NCI-H187 treated with DMSO at 0.1 percent for 48 hours (cell line): ENCODE measurements around the gene PTBP1.

Source experiments
- DNase-seq: peaks from one replicate; lab custom pipeline; 2025; lab: John Stamatoyannopoulos, UW

PTBP1 gene

GRCh38 chr19:796692-797527 lies at the start of gene PTBP1:
PTBP1 (plus strand) TSS chr19:797452; CDS start chr19:797498, 46 bp downstream.
- peak; percentile 99 for DNase-seq

GRCh38 chr19:748274-748598 lies 49.0 kb upstream of the PTBP1 start:
- no peak for DNase-seq

DNA sequence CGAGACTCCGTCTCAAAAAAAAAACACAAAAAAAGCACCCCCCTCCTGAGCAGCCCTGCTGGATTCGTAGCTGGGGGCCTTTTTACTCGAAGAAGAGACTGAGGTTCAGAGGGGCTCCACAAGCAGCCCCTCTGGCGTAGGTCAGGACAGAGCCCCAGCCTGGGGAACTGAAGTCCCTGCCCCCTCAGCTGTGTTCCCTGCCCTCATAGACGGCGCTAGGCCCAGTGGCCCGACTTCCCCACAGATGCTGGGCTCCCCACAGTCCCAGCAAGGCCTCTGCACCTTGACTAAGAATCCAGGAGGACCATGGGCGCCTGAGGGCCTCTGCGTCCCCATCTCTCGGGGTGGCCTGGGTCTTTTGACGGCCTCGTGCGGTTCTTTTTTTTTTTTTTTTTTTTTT lies 47.4 kb upstream of the PTBP1 start:
- DNase-seq = no peak

- peak; percentile 59 for DNase-seq
Measured at GRCh38 chr19:750640-751423, 46.4 kb upstream of the PTBP1 start, which contains the start of gene MISP. MISP (plus strand) TSS chr19:751112; CDS start chr19:756947, 5,835 bp downstream.

DNA sequence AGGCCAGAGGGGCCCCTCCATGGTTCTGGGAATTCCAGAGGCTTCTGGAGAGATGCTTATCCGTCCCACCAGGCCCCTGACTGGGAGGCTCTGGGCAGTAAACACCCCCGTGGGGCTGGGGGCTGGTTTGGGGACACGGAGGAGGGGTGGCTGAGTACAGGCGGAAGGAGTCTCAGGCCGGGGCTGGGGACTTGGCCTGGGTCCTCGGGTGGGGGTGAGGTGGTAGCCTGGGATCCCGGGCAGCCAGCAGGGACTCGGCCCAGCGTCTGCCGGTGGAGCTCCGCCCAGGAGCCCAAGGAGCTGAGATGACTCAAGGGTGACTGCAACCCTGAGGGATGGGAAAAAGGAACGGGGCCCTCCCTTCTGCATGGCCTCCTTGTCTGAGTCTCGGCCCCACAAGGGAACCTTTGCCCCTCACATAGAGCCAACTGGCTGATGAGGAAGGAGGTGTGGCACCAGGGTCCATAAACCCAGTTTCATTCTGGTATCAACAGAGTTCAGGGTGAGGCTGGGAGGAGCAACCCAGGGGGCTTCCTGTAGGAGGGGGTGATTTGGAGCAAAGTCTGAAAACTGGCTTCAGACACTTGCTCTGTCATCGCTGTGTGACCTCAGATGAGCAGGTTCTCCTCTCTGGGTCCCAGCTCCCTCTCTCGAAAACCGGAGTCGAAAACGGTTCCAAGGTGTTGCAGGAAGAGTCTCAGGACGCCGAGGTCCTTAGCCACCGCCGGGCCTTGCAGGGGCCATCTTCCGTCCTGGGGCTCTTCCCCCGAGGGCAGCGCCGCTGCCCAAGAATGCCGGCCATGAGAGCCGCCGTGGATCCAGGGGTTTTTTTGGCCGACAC lies 45.5 kb upstream of the PTBP1 start:
- no peak for DNase-seq

- DNase-seq = no peak
Measured at GRCh38 chr19:752652-753517, 44.4 kb upstream of the PTBP1 start.

DNA sequence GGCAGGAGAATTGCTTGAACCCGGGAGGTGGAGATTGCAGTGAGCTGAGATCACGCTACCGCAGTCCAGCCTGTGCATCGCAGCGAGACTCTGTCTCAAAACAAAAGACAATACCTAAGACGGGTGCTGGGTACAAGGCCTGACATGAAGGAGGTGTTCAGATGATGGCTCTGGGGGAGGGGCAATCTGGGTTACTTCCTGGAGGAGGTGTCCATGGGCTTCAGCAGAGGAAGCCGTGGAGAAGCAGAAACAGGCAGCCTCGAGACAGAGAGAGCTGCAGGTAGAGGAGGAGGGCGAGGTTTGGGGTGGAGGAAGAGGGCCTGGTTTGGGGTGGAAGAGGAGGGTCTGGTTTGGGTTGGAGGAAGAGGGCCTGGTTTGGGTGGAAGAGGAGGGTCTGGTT lies 42.7 kb upstream of the PTBP1 start:
- DNase-seq = no peak

GRCh38 chr19:755063-755462 lies 42.2 kb upstream of the PTBP1 start:
- DNase-seq = no peak

GRCh38 chr19:756236-756635 lies 41.0 kb upstream of the PTBP1 start:
- no peak for DNase-seq

GRCh38 chr19:756821-757688 lies 40.2 kb upstream of the PTBP1 start:
- DNase-seq = no peak

- no peak for DNase-seq
Measured at GRCh38 chr19:757811-758668, 39.2 kb upstream of the PTBP1 start.

DNA sequence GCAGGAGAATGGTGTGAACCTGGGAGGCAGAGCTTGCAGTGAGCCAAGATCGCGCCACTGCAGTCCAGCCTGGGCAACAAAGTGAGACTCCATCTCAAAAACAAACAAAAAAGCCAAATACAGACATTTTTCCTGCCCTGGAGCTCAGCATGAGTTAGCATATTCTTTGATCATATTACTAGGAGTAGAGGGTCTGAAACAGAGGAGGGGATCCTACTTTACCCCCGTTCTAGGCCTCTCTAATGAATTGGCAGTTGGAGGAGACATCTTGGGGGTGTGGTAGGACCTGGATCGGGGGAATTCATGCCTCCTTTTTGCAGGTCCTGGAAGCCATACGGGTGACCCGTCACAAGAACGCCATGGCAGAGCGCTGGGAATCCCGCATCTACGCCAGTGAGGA lies 34.1 kb upstream of the PTBP1 start:
- DNase-seq = no peak

DNA sequence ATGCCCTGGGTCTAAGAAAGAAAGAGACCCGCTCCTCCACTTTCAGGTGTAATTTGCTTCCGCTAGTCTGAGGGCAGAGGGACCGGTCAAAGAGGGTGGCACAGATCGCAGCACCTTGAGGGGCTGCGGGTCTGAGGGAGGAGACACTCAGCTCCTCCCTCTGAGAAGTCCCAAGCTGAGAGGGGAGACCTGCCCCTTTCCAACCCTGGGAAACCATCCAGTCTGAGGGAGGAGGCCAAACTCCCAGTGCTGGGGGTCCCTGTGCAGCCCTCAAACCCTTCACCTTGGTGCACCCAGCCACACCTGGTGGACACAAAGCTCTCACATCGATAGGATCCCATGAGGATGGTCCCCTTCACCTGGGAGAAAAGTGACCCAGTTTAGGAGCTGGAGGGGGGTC lies 33.4 kb upstream of the PTBP1 start:
- no peak for DNase-seq

GRCh38 chr19:764301-764700 lies 33.0 kb upstream of the PTBP1 start:
- no peak for DNase-seq

DNA sequence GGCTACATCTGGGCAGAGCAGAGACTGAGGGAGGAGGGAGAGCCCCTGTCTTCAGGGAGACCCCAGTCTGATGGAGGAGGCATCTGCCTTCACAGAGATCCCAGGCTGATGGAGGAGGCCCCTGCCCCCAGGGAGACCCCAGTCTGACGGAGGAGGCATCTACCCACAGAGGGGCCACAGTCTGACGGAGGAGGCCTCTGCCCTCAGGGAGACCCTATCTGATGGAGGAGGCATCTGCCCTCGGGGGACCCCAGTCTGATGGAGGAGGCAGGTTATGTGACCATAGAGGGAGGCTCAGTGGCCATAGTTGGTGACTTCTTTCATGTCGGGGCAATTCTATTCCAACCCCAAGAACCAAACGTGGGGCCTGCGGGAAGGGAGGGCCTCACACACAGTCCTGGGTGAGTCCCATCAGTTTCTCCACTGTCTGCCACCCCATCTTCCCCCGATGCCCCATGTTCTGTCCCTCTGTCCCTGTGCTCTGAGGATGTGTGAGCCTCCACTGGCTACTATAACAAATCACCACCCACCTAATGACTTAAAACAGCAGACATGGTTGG lies 32.0 kb upstream of the PTBP1 start:
- DNase-seq = no peak

- no peak for DNase-seq
Measured at GRCh38 chr19:768424-768823, 28.8 kb upstream of the PTBP1 start.

DNA sequence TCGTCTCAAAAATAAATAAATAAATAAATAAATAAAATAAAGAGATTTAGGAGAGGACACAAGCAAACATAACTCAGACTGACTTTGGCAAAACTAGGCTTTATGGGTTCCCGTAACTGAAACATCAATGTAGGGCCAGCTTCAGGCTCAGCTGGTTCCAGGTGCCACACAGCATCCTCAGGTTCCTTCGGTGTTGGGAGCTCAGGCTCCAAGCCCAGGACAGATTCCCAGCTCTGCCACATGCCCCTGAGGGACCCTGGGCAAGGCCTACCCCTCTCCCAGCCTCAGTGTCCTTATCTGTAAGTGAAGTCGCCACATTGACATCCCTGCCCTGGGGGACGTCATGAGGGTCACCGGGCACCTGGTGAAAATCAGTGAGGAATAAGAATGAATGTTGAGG lies 27.6 kb upstream of the PTBP1 start:
- no peak for DNase-seq

GRCh38 chr19:771332-771785 lies 25.9 kb upstream of the PTBP1 start:
- DNase-seq = no peak

DNA sequence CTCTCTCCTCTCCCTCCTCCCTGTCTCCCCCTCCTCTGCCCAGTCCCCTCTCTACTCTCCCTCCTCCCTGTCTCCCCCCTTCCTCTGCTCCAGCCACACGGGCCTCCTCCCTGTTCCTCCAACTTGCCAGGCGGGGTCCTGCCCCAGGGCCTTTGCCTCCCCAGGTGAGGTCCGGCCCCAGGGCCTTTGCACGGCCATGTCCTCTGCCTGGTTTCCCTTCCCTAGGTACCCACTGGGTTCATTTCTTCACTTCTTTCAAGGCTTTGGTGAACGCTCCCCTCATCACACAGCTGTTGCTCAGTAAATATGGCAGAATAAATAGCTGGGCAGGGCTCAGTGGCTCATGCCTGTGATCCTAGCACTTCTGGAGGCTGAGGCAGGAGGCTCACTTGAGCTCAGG lies 25.2 kb upstream of the PTBP1 start:
- DNase-seq = no peak
